Transverse colon (tissue), 4 donors: ENCODE data around the gene DEPDC7. TPM values are rescaled to one million over a fixed set of nuclear protein-coding genes. Genes with fewer than 3 reads are reported as not detected.

ENCODE experiments used
- DNase-seq: peaks from one replicate; pipeline ENCODE4 v3.0.0-alpha.2; 2019
- H3K27ac ChIP-seq, 4 donors: fragments of 200-600 bp; sonication (generic); 2 replicates each; pipeline ENCODE4 v1.5.1; 2016 to 2018; ENCODE audit warnings: inconsistent platforms in 4 of 4
- H3K27me3 ChIP-seq: fragments of 200-600 bp; sonication (generic); 2 replicates; pipeline ENCODE4 v1.5.1; 2017; ENCODE audit warnings: inconsistent platforms
- H3K36me3 ChIP-seq, 4 donors: fragments of 200-600 bp; sonication (generic); 2 replicates each; pipeline ENCODE4 v1.5.1; 2017 to 2019; ENCODE audit warnings: inconsistent platforms in 4 of 4
- H3K4me1 ChIP-seq, 4 donors: fragments of 200-600 bp; sonication (generic); 2 replicates each; pipeline ENCODE4 v1.5.1; 2017 to 2020; ENCODE audit warnings: inconsistent platforms in 4 of 4
- H3K4me3 ChIP-seq, 4 donors: fragments of 200-600 bp; sonication (generic); 1 replicate in 1 of 4; 2 replicates in 3 of 4; pipeline versions ENCODE4 v1.5.1 to v1.6.1; 2017 to 2019; ENCODE audit warnings: inconsistent platforms in 4 of 4
- H3K9me3 ChIP-seq, 2 donors: fragments of 200-600 bp; sonication (generic); 2 replicates each; pipeline ENCODE4 v1.5.1; 2017 to 2019; ENCODE audit warnings: inconsistent platforms in 2 of 2
- CTCF ChIP-seq, 5 experiments: fragments of 200-600 bp in 3 of 5; fragments of 450-650 bp in 2 of 5; sonication (generic) in 3 of 5; IDR thresholded peaks; 1 replicate in 2 of 5; 2 replicates in 3 of 5; pipeline ENCODE4 v1.5.1; 2016 to 2017; ENCODE audit warnings: antibody characterized with exemption in 5 of 5, inconsistent platforms in 3 of 5, mild to moderate bottlenecking in 2 of 5, moderate library complexity in 1 of 5
- EP300 ChIP-seq: sonication (generic); formaldehyde crosslinking; IDR thresholded peaks from one replicate; pipeline ENCODE4 v1.6.1; 2017; ENCODE audit warnings: antibody characterized with exemption, low read depth
- POLR2A ChIP-seq: fragments of 450-650 bp; IDR thresholded peaks from one replicate; pipeline ENCODE4 v1.6.1; 2016; ENCODE audit warnings: antibody characterized with exemption, mild to moderate bottlenecking, moderate library complexity
- POLR2AphosphoS5 ChIP-seq, 3 donors: sonication (generic); formaldehyde crosslinking; IDR thresholded peaks; one replicate each; pipeline ENCODE4 v1.6.1; 2016; ENCODE audit warnings: antibody characterized with exemption in 3 of 3
- WGBS, 2 donors: methylation state at CpG; one replicate each; pipeline ENCODE4 v1.1.5; 2018; ENCODE audit warnings: low coverage in 1 of 2; 5-methylcytosine and 5-hydroxymethylcytosine counted together
- in situ Hi-C, 4 donors: fragments of 200-750 bp; cut with MboI; loops; one replicate each; pipeline versions ENCODE4 v1.15.0 to v1.15.1; 2017; ENCODE audit warnings: low sequenced_read_pairs in 3 of 4, low pct_ligation_motif_present in 1 of 4, low pct_unique_long_range_greater_than_20kb in 1 of 4
- intact Hi-C: fragments of 100-400 bp; cut with DNase I; formaldehyde crosslinking; loops from one replicate; pipeline ENCODE4 v1.15.1; 2023; ENCODE audit warnings: low total_unique reads
- total RNA-seq, 4 donors: library from RNA; depleted of rRNA; stranded (reverse); fragments of >200 nt; gene quantifications; one replicate each; pipeline ENCODE4 v1.1.0, GENCODE V29; 2016

DEPDC7 gene
- total RNA-seq, 4 donors from 2014 or later = 3.2 to 18.7 (median 11.5) TPM

GRCh38 chr11:33017478-33017877, 1.8 kb downstream of the DEPDC7 start:
- no peak for TF ChIP-seq EP300
- TF ChIP-seq POLR2A = no peak
- TF ChIP-seq CTCF (IDR thresholded peaks at IDR 0.05) = no peak
- TF ChIP-seq POLR2AphosphoS5 (IDR thresholded peaks at IDR 0.05) = no peak
- no peaks in the 10 kb centered on the region for H3K36me3 ChIP-seq
- in situ Hi-C loops = no loop called here
- no peaks in the 10 kb centered on the region for H3K9me3 ChIP-seq
- no peaks in the 10 kb centered on the region for H3K27me3 ChIP-seq
- 85 to 87% methylated on average over 9 of the region's 9 CpGs for WGBS, 2 donors
- DNase-seq = no peak
- peaks cover 7 to 36% (median 25%) of the 10 kb centered on the region in 4 donors for H3K4me1 ChIP-seq
- no peak overlapping the region for H3K4me3 ChIP-seq
- intact Hi-C loops = no loop called here
- H3K27ac ChIP-seq = no peak overlapping the region

DNA sequence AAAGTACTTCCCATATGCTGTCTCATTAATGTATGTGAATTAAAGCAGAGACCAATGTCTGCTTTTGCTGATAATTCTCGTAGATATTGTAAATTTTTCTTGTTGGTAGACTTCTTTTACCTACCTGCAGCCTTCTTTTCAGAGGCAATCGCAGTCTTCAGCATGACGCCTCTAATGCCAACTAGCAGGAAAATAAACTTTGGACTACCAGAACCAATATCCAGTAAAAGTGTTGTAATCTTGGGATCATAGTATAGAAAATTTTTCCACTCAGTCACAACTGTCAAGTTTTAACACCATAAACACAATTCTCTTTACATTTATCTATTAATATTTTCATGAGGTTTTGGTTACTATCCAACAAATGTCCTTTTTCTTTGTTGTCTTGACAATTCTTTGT, 2.3 kb downstream of the DEPDC7 start:
- WGBS, 2 donors = 84 to 100% methylated on average over 2 to 3 of the region's 3 CpGs

GRCh38 chr11:33018840-33019239, 3.2 kb downstream of the DEPDC7 start:
- DNase-seq = no peak
- Histone ChIP-seq H3K4me1 (peaks cover 7 to 39% (median 24%) of the 10 kb centered on the region in 4 donors), H3K36me3 (no peaks in the 10 kb centered on the region), H3K4me3 (no peak overlapping the region), H3K27me3 (no peaks in the 10 kb centered on the region), H3K9me3 (no peaks in the 10 kb centered on the region), H3K27ac (no peak overlapping the region)
- 76% methylated on average over 6 of the region's 6 CpGs; no CpG with 5 or more reads in 1 of the 2 donors for WGBS, 2 donors
- in situ Hi-C loops (no loop called here), intact Hi-C loops (no loop called here)
- TF ChIP-seq POLR2AphosphoS5 (IDR thresholded peaks at IDR 0.05) = no peak
- TF ChIP-seq EP300 = no peak
- no peak for TF ChIP-seq POLR2A
- TF ChIP-seq CTCF (IDR thresholded peaks at IDR 0.05) = no peak

More for the DNA sequence above, 2.3 kb downstream of the DEPDC7 start:
- Histone ChIP-seq H3K4me3 (no peak overlapping the region), H3K27me3 (no peaks in the 10 kb centered on the region), H3K4me1 (peaks cover 7 to 36% (median 25%) of the 10 kb centered on the region in 4 donors), H3K36me3 (no peaks in the 10 kb centered on the region), H3K27ac (no peak overlapping the region), H3K9me3 (no peaks in the 10 kb centered on the region)
- in situ Hi-C loops = no loop called here
- no peak for TF ChIP-seq POLR2A
- no peak for TF ChIP-seq POLR2AphosphoS5 (IDR thresholded peaks at IDR 0.05)
- TF ChIP-seq EP300 = no peak
- no peak for TF ChIP-seq CTCF (IDR thresholded peaks at IDR 0.05)
- intact Hi-C loops = no loop called here
- DNase-seq = no peak

- H3K4me3 ChIP-seq = no peak overlapping the region
- peaks cover 4 to 29% (median 16%) of the 10 kb centered on the region in 4 donors for H3K4me1 ChIP-seq
- no peak for TF ChIP-seq CTCF (IDR thresholded peaks at IDR 0.05)
- TF ChIP-seq POLR2AphosphoS5 (IDR thresholded peaks at IDR 0.05) = no peak
- no peak for TF ChIP-seq POLR2A
- TF ChIP-seq EP300 = no peak
- in situ Hi-C loops (no loop called here), intact Hi-C loops (no loop called here)
- H3K27me3 ChIP-seq = no peaks in the 10 kb centered on the region
- no peaks in the 10 kb centered on the region for H3K9me3 ChIP-seq
- DNase-seq = no peak
- no peak overlapping the region for H3K27ac ChIP-seq
- no peaks in the 10 kb centered on the region for H3K36me3 ChIP-seq
- WGBS, 2 donors = 86 to 95% methylated on average over 1 of the region's 1 CpG
These were observed 5.8 kb downstream of the DEPDC7 start for GRCh38 chr11:33021501-33021900.
